Measurements from ENCODE around the gene ASH1L.
"Not testable (repeated sequence)": the region's sequence is repeated elsewhere in the genome, so short reads cannot be mapped to it uniquely, and the experiment has no call there.

ASH1L gene

DNA sequence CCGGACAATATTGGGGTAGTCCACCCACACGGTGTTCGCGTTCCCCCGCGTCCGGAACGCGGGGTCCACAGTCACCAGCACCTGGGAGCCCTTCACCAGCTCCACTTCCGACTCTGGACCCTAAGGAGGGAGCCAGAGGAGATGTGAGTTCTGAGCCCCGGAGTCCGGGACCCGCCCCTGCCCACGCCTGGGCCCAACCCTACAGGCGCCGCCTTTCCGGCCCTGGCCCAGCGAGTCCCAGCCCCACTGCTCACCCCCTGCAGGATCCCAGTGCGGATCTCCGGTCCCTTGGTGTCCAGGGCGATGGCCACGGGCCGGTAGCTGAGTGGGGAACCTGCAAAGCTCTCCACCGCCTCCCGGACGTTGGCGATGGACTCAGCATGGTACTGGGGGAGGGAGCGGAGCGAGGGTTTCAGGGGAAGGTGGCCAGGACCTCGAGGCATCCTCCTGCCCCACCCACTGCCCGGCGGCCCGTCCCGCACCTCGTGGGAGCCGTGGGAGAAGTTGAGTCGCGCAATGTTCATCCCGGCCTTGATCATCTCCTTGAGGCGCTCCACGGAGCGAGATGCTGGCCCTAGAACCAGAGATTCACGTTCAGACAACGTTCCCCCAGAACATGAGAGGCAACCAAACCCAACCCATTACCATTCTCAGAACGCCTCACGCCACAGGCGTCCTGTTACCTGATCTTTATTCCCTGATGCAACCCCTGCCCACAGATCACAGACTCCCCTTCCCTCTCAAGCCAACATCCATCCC lies 267.2 kb downstream of the ASH1L start:
- Histone ChIP-seq H3K27me3 (replicated peaks in 2 of 5; ENCODE audit: control insufficient read depth in 4 of 5, insufficient read depth in 5 of 5, low read length in 4 of 5) (peaks cover 0 to 49% (median 31%) of the 10 kb centered on the region in 5 experiments), H3K4me1 (ENCODE audit: control extremely low read depth in 1 of 4, control insufficient read depth in 4 of 4, insufficient read depth in 4 of 4, low read length in 3 of 4) (peaks cover 0 to 12% (median 8%) of the 10 kb centered on the region in 4 experiments), H3K4me3 (ENCODE audit: control insufficient read depth in 1 of 7, extremely low read depth in 1 of 7, insufficient read depth in 4 of 7, low read depth in 2 of 7, low read length in 6 of 7) (peak overlapping the region in 3 of 7 experiments; percentile 19 to 61 (median 57)), H3K27ac (ENCODE audit: insufficient read depth in 1 of 2, low read depth in 1 of 2, low read length in 2 of 2, poor library complexity in 1 of 2, severe bottlenecking in 2 of 2) (no peak overlapping the region), H3K9me3 (ENCODE audit: control extremely low read depth in 1 of 5, control insufficient read depth in 4 of 5, insufficient read depth in 2 of 5, low read depth in 1 of 5, low read length in 4 of 5) (no peaks in the 10 kb centered on the region), H3K36me3 (ENCODE audit: control insufficient read depth in 4 of 4, insufficient read depth in 4 of 4, low read length in 3 of 4) (no peaks in the 10 kb centered on the region)
- WGBS (ENCODE audit: insufficient coverage), result 21% methylated on average over 42 of the region's 47 CpGs
- ChIA-PET POLR2A (interaction anchor here (0.6 kb wide), 1 partner anchor 22 kb away, joined by 4 read pairs; no protein-coding TSS in a partner anchor), CTCF (interaction anchor here (1.2 kb wide), 2 partner anchors 9 to 23 kb away, joined by 3 read pairs; no protein-coding TSS in a partner anchor)
- no peak for DNase-seq

DNA sequence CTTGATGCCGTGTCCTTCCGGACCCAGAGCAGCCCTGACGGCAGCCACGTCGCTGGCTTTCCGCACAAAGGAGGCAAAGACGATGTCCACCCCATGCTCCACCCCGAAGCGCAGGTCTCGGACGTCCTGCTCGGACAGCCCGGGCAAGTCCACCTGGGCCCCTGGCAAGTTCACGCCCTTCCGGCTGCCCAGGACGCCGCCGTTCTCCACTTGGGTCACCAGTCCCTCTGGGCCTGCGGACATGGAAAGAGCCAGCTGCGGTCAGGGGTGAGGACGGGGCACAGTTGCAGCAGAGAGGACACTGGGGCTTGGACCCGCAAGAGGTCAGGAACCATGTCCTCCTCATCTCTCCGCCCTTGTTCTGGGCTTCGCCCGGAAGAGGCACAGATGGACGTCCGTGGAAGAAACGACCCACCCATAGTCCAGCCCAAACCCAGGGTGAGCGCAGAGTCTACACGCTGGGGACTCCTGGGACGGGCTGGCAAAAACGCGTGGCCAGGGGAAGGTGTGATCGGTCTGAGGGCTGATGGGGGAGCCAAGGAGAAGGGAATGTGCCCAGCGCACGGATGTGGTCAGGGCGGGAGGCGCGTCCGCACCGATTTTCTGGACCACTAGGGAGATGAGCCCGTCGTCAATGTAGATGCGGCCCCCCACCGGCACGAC lies 268.0 kb downstream of the ASH1L start:
- no peaks in the 10 kb centered on the region for H3K9me3 ChIP-seq (ENCODE audit: control extremely low read depth in 1 of 5, control insufficient read depth in 4 of 5, insufficient read depth in 2 of 5, low read depth in 1 of 5, low read length in 4 of 5)
- H3K4me3 ChIP-seq (ENCODE audit: control insufficient read depth in 1 of 7, extremely low read depth in 1 of 7, insufficient read depth in 4 of 7, low read depth in 2 of 7, low read length in 6 of 7), result peak overlapping the region in 3 of 7 experiments; percentile 19 to 61 (median 57)
- no peaks in the 10 kb centered on the region for H3K36me3 ChIP-seq (ENCODE audit: control insufficient read depth in 4 of 4, insufficient read depth in 4 of 4, low read length in 3 of 4)
- ChIA-PET POLR2A (interaction anchor here (0.6 kb wide), 1 partner anchor 23 kb away, joined by 4 read pairs; no protein-coding TSS in a partner anchor), CTCF (interaction anchor here (1.2 kb wide), 1 partner anchor 24 kb away, joined by 3 read pairs; no protein-coding TSS in a partner anchor)
- peaks cover 0 to 49% (median 31%) of the 10 kb centered on the region in 5 experiments for H3K27me3 ChIP-seq (replicated peaks in 2 of 5; ENCODE audit: control insufficient read depth in 4 of 5, insufficient read depth in 5 of 5, low read length in 4 of 5)
- H3K4me1 ChIP-seq (ENCODE audit: control extremely low read depth in 1 of 4, control insufficient read depth in 4 of 4, insufficient read depth in 4 of 4, low read length in 3 of 4), result peaks cover 0 to 12% (median 8%) of the 10 kb centered on the region in 4 experiments
- H3K27ac ChIP-seq (ENCODE audit: insufficient read depth in 1 of 2, low read depth in 1 of 2, low read length in 2 of 2, poor library complexity in 1 of 2, severe bottlenecking in 2 of 2), result no peak overlapping the region
- no peak for DNase-seq
- WGBS (ENCODE audit: insufficient coverage), result 45% methylated on average over 41 of the region's 46 CpGs

DNA sequence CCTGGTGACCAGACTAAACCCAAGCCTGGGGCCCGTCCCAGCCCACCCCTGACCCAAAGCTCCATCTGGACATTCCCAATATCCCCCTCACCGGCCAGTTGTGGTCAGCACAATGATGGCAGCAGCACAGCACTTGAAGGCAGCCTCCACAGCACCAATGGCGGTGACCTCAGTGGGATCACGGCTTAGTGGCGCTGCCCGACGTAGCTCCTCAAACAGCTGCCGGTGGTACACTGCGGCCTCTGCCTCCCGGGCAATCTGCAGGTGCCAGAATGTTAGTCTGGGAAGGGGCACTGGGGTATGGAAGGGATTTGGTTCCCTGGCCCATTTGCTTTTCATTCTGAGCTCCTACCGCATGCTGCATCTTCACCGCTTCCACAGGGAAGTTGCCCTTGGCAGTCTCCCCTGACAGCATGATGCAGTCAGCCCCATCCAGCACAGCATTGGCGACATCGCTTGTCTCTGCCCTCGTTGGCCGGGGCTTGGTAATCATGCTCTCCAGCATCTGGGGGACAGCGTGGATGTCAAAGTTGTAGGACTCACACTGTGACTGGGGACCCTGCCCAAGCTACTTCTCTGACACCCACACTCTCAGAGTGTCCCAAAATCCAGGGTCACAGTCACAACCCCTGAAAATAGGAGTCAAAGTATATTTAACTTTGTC lies 269.4 kb downstream of the ASH1L start:
- peaks cover 0 to 49% (median 31%) of the 10 kb centered on the region in 5 experiments for H3K27me3 ChIP-seq (replicated peaks in 2 of 5; ENCODE audit: control insufficient read depth in 4 of 5, insufficient read depth in 5 of 5, low read length in 4 of 5)
- DNase-seq, result no peak
- POLR2A ChIA-PET, result no interaction called here
- H3K36me3 ChIP-seq (ENCODE audit: control insufficient read depth in 4 of 4, insufficient read depth in 4 of 4, low read length in 3 of 4), result no peaks in the 10 kb centered on the region
- 94% methylated on average over 17 of the region's 17 CpGs for WGBS (ENCODE audit: insufficient coverage)
- H3K4me3 ChIP-seq (ENCODE audit: control insufficient read depth in 1 of 7, extremely low read depth in 1 of 7, insufficient read depth in 4 of 7, low read depth in 2 of 7, low read length in 6 of 7), result no peak overlapping the region
- CTCF ChIA-PET, result interaction anchor here (0.9 to 1.3 kb wide), 6 partner anchors 8 to 43 kb away, joined by 3 to 4 read pairs (median 3); partner anchors contain the start of gene PKLR
- no peak overlapping the region for H3K27ac ChIP-seq (ENCODE audit: insufficient read depth in 1 of 2, low read depth in 1 of 2, low read length in 2 of 2, poor library complexity in 1 of 2, severe bottlenecking in 2 of 2)
- H3K4me1 ChIP-seq (ENCODE audit: control extremely low read depth in 1 of 4, control insufficient read depth in 4 of 4, insufficient read depth in 4 of 4, low read length in 3 of 4), result peaks cover 0 to 12% (median 8%) of the 10 kb centered on the region in 4 experiments
- H3K9me3 ChIP-seq (ENCODE audit: control extremely low read depth in 1 of 5, control insufficient read depth in 4 of 5, insufficient read depth in 2 of 5, low read depth in 1 of 5, low read length in 4 of 5), result no peaks in the 10 kb centered on the region

DNA sequence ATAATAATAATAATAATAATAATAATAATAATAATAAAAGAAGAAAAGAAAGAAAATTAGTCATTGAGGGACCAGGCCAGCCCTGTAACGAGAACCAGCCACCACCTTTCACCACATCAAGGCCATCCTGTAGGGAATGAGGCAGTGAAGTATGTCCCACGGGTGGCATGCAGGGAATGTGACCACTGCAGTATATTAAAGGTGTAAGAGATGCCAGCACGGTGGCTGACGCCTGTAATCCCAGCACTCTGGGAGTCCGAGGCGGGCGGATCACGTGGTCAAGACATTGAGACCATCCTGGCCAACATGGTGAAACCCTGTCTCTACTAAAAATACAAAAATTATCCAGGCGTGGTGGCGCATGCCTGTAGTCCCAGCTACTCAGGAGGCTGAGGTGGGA lies 271.6 kb downstream of the ASH1L start:
- H3K36me3 ChIP-seq (ENCODE audit: control insufficient read depth in 4 of 4, insufficient read depth in 4 of 4, low read length in 3 of 4); H3K9me3 ChIP-seq (ENCODE audit: control extremely low read depth in 1 of 5, control insufficient read depth in 4 of 5, insufficient read depth in 2 of 5, low read depth in 1 of 5, low read length in 4 of 5); DNase-seq; POLR2A ChIA-PET; H3K4me3 ChIP-seq (ENCODE audit: control insufficient read depth in 1 of 7, extremely low read depth in 1 of 7, insufficient read depth in 4 of 7, low read depth in 2 of 7, low read length in 6 of 7); H3K27ac ChIP-seq (ENCODE audit: insufficient read depth in 1 of 2, low read depth in 1 of 2, low read length in 2 of 2, poor library complexity in 1 of 2, severe bottlenecking in 2 of 2): not testable (repeated sequence)
- CTCF ChIA-PET, result interaction anchor here (0.7 to 1.5 kb wide), 2 partner anchors 13 to 40 kb away, joined by 3 read pairs; no protein-coding TSS in a partner anchor
- Histone ChIP-seq H3K4me1 (ENCODE audit: control extremely low read depth in 1 of 4, control insufficient read depth in 4 of 4, insufficient read depth in 4 of 4, low read length in 3 of 4) (peaks cover 0 to 12% (median 6%) of the 10 kb centered on the region in 4 experiments), H3K27me3 (replicated peaks in 2 of 5; ENCODE audit: control insufficient read depth in 4 of 5, insufficient read depth in 5 of 5, low read length in 4 of 5) (peaks cover 0 to 35% (median 28%) of the 10 kb centered on the region in 5 experiments)
- whole genome bisulfite sequencing (ENCODE audit: insufficient coverage), result 94% methylated on average over 8 of the region's 10 CpGs

DNA sequence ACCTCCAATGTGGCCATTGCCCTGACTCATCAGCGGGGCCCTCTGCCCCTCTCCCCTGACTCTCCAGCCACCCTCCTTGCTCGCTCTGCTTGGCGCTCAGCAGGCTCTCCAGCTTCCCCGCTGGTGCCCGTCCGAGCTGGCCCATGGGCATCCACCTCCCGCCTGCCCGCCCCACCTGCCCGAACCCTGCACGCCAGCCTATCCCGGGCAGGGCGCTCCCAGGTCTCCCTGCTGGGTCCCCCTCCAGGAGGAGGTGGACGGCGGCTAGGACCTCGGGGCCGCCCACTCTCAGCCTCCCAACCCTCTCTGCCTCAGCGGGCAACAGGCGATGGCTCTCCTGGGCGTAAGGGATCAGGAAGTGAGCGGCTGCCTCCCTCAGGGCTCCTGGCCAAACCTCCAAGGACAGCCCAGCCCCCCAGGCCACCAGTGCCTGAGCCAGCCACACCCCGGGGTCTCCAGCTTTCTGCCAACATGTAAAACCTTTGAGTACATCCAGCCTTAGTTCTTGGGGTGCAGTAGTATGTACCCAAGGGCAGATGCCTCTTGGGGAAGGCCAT lies 274.5 kb downstream of the ASH1L start:
- CTCF ChIA-PET, result interaction anchor here (0.6 to 0.8 kb wide), 2 partner anchors 18 to 25 kb away, joined by 3 read pairs; no protein-coding TSS in a partner anchor
- Histone ChIP-seq H3K27ac (ENCODE audit: insufficient read depth in 1 of 2, low read depth in 1 of 2, low read length in 2 of 2, poor library complexity in 1 of 2, severe bottlenecking in 2 of 2) (no peak overlapping the region), H3K36me3 (ENCODE audit: control insufficient read depth in 4 of 4, insufficient read depth in 4 of 4, low read length in 3 of 4) (peaks cover 0 to 5% (median 1%) of the 10 kb centered on the region in 4 experiments), H3K4me3 (ENCODE audit: control insufficient read depth in 1 of 7, extremely low read depth in 1 of 7, insufficient read depth in 4 of 7, low read depth in 2 of 7, low read length in 6 of 7) (no peak overlapping the region), H3K27me3 (replicated peaks in 2 of 5; ENCODE audit: control insufficient read depth in 4 of 5, insufficient read depth in 5 of 5, low read length in 4 of 5) (peaks cover 0 to 8% (median 4%) of the 10 kb centered on the region in 5 experiments), H3K9me3 (ENCODE audit: control extremely low read depth in 1 of 5, control insufficient read depth in 4 of 5, insufficient read depth in 2 of 5, low read depth in 1 of 5, low read length in 4 of 5) (no peaks in the 10 kb centered on the region), H3K4me1 (ENCODE audit: control extremely low read depth in 1 of 4, control insufficient read depth in 4 of 4, insufficient read depth in 4 of 4, low read length in 3 of 4) (no peaks in the 10 kb centered on the region)
- no peak for DNase-seq
- POLR2A ChIA-PET, result no interaction called here
- WGBS (ENCODE audit: insufficient coverage), result 98% methylated on average over 17 of the region's 21 CpGs

DNA sequence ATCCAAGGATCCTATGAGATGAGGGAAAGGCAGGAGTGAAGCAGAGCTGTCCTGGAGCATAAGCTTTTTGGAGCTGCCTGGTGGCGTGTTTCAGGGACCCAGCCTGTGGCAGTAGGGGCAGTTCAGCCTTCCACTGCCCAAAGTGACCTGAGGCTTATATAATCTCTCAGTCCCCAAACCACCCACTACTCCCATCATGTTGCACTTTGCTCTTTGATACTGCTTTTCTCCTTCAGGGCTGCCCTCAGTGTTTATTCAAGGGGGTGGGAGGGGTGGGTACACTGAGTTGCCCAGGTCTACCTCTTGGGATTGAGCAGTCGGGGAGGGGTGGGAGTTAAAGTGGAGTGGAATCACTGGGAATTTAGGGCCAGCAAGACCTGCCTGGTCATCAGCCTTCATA lies 276.1 kb downstream of the ASH1L start:
- H3K27me3 ChIP-seq (replicated peaks in 2 of 5; ENCODE audit: control insufficient read depth in 4 of 5, insufficient read depth in 5 of 5, low read length in 4 of 5), result no peaks in the 10 kb centered on the region
- CTCF ChIA-PET, result interaction anchor here (0.7 to 2.5 kb wide), 3 partner anchors 20 to 36 kb away, joined by 3 to 7 read pairs (median 4); no protein-coding TSS in a partner anchor
- POLR2A ChIA-PET, result no interaction called here

More for the DNA sequence above, 276.1 kb downstream of the ASH1L start:
- no peak overlapping the region for H3K27ac ChIP-seq (ENCODE audit: insufficient read depth in 1 of 2, low read depth in 1 of 2, low read length in 2 of 2, poor library complexity in 1 of 2, severe bottlenecking in 2 of 2)
- no peaks in the 10 kb centered on the region for H3K9me3 ChIP-seq (ENCODE audit: control extremely low read depth in 1 of 5, control insufficient read depth in 4 of 5, insufficient read depth in 2 of 5, low read depth in 1 of 5, low read length in 4 of 5)
- no peak overlapping the region for H3K4me3 ChIP-seq (ENCODE audit: control insufficient read depth in 1 of 7, extremely low read depth in 1 of 7, insufficient read depth in 4 of 7, low read depth in 2 of 7, low read length in 6 of 7)
- no peaks in the 10 kb centered on the region for H3K4me1 ChIP-seq (ENCODE audit: control extremely low read depth in 1 of 4, control insufficient read depth in 4 of 4, insufficient read depth in 4 of 4, low read length in 3 of 4)
- peaks cover 0 to 5% (median 1%) of the 10 kb centered on the region in 4 experiments for H3K36me3 ChIP-seq (ENCODE audit: control insufficient read depth in 4 of 4, insufficient read depth in 4 of 4, low read length in 3 of 4)
- no peak for DNase-seq
- 100% methylated on average over 1 of the region's 2 CpGs for WGBS (ENCODE audit: insufficient coverage)
